Measurements from ENCODE around the gene FGFBP3.

FGFBP3 gene

DNA sequence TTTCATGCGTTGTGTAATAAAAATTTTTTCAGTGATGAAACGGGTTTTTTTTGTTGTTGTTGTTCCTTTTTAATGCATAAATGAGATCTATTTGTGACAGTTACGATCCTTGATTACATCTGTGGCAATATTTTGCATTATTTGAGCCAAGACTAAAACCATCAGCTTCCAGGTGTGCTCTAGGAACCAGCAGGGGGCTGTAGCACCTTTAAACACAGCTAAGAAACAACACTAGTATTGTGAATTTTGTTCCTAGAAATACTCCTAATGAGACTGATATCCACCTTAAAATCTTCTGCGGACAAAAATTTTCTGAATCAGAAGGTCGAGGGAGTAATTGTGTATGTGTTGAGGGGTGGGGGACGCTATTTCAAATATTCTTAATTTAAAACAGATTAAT is 52.6 kb downstream of the FGFBP3 start:
- no peak for DNase-seq (ENCODE audit: low read depth in 2 of 2)
